Tibial nerve (tissue), 4 donors: ENCODE data around the gene CSNK1D. TPM values are rescaled to one million over a fixed set of nuclear protein-coding genes. Genes with fewer than 3 reads are reported as not detected.
"Not testable (repeated sequence)": the region's sequence is repeated elsewhere in the genome, so short reads cannot be mapped to it uniquely, and the experiment has no call there.

Experiments
- DNase-seq, 2 donors: peaks; one replicate each; pipeline ENCODE4 v3.0.0-alpha.2; 2019; ENCODE audit warnings: low spot score in 2 of 2
- H3K27ac ChIP-seq, 4 donors: fragments of 200-600 bp; sonication (generic) in 3 of 4; one replicate each; pipeline ENCODE4 v1.5.1; 2017 to 2019; ENCODE audit warnings: mild to moderate bottlenecking in 1 of 4
- H3K27me3 ChIP-seq, 2 donors: fragments of 200-600 bp; sonication (generic) in 1 of 2; one replicate each; pipeline versions ENCODE4 v1.5.1 to v1.6.0; 2017 to 2019
- H3K36me3 ChIP-seq, 3 donors: fragments of 200-600 bp; sonication (generic); one replicate each; pipeline ENCODE4 v1.5.1; 2018 to 2019
- H3K4me1 ChIP-seq, 4 donors: fragments of 200-600 bp; sonication (generic) in 3 of 4; one replicate each; pipeline ENCODE4 v1.5.1; 2017 to 2019
- H3K4me3 ChIP-seq, 4 donors: fragments of 200-600 bp; sonication (generic) in 3 of 4; one replicate each; pipeline ENCODE4 v1.5.1; 2017 to 2019; ENCODE audit warnings: mild to moderate bottlenecking in 1 of 4, moderate library complexity in 1 of 4
- H3K9me3 ChIP-seq, 4 donors: fragments of 200-600 bp; sonication (generic) in 3 of 4; one replicate each; pipeline ENCODE4 v1.5.1; 2017 to 2019
- EP300 ChIP-seq, 2 donors: sonication (generic); formaldehyde crosslinking; IDR thresholded peaks; one replicate each; pipeline ENCODE4 v1.6.1; 2017; ENCODE audit warnings: antibody characterized with exemption in 2 of 2, mild to moderate bottlenecking in 1 of 2
- POLR2A ChIP-seq, 2 donors: fragments of 450-650 bp; IDR thresholded peaks; one replicate each; pipeline ENCODE4 v1.6.1; 2017; ENCODE audit warnings: antibody characterized with exemption in 2 of 2, mild to moderate bottlenecking in 2 of 2, moderate library complexity in 2 of 2
- WGBS, 2 donors: methylation state at CpG; one replicate each; pipeline ENCODE4 v1.1.5; 2018; 5-methylcytosine and 5-hydroxymethylcytosine counted together
- total RNA-seq, 4 donors: library from RNA; depleted of rRNA; stranded (reverse); fragments of >200 nt; gene quantifications; one replicate each; pipeline ENCODE4 v1.1.0, GENCODE V29; 2016
- TF ChIP-seq, protein P1 (sequence below), 5 experiments: fragments of 200-600 bp in 3 of 5; fragments of 450-650 bp in 2 of 5; sonication (generic) in 3 of 5; IDR thresholded peaks; one replicate each; pipeline ENCODE4 v1.5.1; 2016 to 2019; ENCODE audit warnings: antibody characterized with exemption in 5 of 5, mild to moderate bottlenecking in 3 of 5, moderate library complexity in 2 of 5

The CSNK1D gene
- total RNA-seq, 4 donors from 2014 or later = 93.9 to 160 (median 124) TPM

DNA sequence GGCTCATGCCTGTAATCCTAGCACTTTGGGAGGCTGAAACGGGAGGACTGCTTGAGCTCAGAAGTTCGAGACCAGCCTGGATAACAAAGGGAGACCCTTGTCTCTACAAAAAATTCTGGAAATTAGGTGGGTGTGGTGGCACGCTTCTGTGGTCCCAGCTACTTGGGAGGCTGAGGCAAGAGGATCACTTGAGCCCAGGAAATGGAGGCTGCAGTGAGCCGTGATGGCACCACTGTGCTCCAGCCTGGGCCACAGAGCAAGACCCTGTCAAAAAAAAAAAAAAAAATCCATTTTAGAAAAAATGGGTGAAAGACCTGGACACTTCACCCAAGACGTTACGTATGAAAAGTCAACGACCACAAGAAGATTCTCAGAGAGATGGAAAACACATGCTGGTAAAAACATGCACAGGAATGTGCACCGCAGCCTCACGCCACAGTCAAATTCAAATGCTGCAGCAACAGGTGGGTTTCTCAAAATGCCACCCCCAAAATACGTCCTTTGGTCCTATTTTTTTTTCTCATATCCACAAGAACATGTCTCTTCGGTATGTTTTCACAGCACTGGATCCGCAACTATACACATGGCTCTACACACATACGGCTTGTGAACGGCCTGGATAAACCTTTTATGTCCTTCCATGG lies 17.1 kb downstream of the CSNK1D start:
- Histone ChIP-seq H3K4me3 (no peak overlapping the region), H3K27ac (no peak overlapping the region), H3K27me3 (no peaks in the 10 kb centered on the region), H3K9me3 (no peaks in the 10 kb centered on the region), H3K4me1 (peaks cover 0 to 12% (median 2%) of the 10 kb centered on the region in 4 donors), H3K36me3 (peaks cover 4 to 97% (median 29%) of the 10 kb centered on the region in 3 donors)
- TF ChIP-seq, protein P1, sequence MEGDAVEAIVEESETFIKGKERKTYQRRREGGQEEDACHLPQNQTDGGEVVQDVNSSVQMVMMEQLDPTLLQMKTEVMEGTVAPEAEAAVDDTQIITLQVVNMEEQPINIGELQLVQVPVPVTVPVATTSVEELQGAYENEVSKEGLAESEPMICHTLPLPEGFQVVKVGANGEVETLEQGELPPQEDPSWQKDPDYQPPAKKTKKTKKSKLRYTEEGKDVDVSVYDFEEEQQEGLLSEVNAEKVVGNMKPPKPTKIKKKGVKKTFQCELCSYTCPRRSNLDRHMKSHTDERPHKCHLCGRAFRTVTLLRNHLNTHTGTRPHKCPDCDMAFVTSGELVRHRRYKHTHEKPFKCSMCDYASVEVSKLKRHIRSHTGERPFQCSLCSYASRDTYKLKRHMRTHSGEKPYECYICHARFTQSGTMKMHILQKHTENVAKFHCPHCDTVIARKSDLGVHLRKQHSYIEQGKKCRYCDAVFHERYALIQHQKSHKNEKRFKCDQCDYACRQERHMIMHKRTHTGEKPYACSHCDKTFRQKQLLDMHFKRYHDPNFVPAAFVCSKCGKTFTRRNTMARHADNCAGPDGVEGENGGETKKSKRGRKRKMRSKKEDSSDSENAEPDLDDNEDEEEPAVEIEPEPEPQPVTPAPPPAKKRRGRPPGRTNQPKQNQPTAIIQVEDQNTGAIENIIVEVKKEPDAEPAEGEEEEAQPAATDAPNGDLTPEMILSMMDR (IDR thresholded peaks at IDR 0.05) = no peak
- TF ChIP-seq EP300 (IDR thresholded peaks at IDR 0.05) = no peak
- TF ChIP-seq POLR2A (IDR thresholded peaks at IDR 0.05) = no peak
- WGBS, 2 donors = 86 to 88% methylated on average over 14 of the region's 14 CpGs
- DNase-seq = no peak

DNA sequence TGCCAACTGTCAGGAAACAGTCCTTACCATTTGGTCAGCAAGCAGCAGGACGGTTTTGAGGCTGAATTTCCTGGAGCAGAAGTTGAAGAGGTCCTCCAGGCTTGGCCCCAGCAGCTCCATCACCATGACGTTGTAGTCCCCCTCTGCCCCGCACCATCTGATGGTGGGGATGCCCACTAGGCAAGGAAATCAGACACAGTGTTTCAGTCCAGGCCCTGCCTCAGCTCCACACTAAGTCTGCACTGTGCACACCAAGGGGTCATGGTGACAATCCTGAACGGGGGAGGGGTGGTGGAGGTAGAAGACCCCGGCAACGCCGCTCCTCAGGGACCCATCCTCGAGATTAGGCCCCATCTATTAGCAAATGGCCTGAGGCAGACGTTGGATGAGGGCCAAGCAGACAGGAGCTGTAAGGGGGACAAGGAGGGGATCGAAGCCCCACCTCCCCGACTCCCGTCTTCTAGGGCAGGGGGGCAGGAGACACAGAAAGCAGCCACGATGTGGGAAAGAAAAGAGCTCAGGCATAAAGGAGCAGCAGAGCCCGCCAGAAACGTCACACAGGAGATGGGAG lies 18.0 kb downstream of the CSNK1D start:
- TF ChIP-seq, protein P1 (IDR thresholded peaks at IDR 0.05) = no peak
- TF ChIP-seq POLR2A (IDR thresholded peaks at IDR 0.05) = no peak
- no peak for TF ChIP-seq EP300 (IDR thresholded peaks at IDR 0.05)
- Histone ChIP-seq H3K27ac (no peak overlapping the region), H3K4me3 (no peak overlapping the region), H3K27me3 (no peaks in the 10 kb centered on the region), H3K9me3 (no peaks in the 10 kb centered on the region), H3K4me1 (peaks cover 0 to 14% (median 2%) of the 10 kb centered on the region in 4 donors), H3K36me3 (peaks cover 4 to 97% (median 34%) of the 10 kb centered on the region in 3 donors)
- WGBS, 2 donors = 72 to 79% methylated on average over 15 of the region's 15 CpGs
- no peak for DNase-seq

DNA sequence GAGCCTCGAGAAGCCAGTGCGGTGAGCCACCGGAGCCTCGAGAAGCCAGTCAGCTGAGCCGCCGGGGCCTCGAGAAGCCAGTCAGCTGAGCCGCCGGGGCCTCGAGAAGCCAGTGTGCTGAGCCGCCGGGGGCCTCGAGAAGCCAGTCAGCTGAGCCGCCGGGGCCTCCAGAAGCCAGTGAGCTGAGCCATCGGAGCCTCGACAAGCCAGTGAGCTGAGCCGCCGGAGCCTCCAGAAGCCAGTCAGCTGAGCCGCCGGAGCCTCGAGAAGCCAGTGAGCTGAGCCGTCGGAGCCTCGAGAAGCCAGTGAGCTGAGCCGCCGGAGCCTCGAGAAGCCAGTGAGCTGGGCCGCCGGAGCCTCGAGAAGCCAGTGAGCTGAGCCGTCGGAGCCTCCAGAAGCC lies 18.8 kb downstream of the CSNK1D start:
- whole genome bisulfite sequencing, 2 donors = 92 to 97% methylated on average over 16 to 25 of the region's 33 CpGs

DNA sequence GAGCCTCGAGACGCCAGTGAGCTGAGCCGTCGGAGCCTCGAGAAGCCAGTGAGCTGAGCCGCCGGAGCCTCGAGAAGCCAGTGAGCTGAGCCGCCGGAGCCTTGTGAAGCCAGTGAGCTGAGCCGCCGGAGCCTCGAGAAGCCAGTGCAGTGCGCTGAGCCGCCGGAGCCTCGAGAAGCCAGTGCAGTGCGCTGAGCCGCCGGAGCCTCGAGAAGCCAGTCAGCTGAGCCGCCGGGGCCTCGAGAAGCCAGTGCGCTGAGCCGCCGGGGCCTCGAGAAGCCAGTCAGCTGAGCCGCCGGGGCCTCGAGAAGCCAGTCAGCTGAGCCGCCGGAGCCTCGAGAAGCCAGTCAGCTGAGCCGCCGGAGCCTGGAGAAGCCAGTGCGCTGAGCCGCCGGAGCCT lies 19.4 kb downstream of the CSNK1D start:
- not testable (repeated sequence) for H3K4me3 ChIP-seq, H3K27ac ChIP-seq, H3K27me3 ChIP-seq, H3K9me3 ChIP-seq, DNase-seq
- 99 to 100% methylated on average over 5 to 33 of the region's 39 CpGs for WGBS, 2 donors
- peaks cover 0 to 19% (median 2%) of the 10 kb centered on the region in 4 donors for H3K4me1 ChIP-seq
- H3K36me3 ChIP-seq = peaks cover 0 to 97% (median 45%) of the 10 kb centered on the region in 3 donors

More for the DNA sequence above, 18.8 kb downstream of the CSNK1D start:
- not testable (repeated sequence) for H3K27me3 ChIP-seq, H3K4me3 ChIP-seq, H3K9me3 ChIP-seq, H3K27ac ChIP-seq, DNase-seq
- Histone ChIP-seq H3K4me1 (peaks cover 0 to 19% (median 2%) of the 10 kb centered on the region in 4 donors), H3K36me3 (peaks cover 4 to 97% (median 38%) of the 10 kb centered on the region in 3 donors)

DNA sequence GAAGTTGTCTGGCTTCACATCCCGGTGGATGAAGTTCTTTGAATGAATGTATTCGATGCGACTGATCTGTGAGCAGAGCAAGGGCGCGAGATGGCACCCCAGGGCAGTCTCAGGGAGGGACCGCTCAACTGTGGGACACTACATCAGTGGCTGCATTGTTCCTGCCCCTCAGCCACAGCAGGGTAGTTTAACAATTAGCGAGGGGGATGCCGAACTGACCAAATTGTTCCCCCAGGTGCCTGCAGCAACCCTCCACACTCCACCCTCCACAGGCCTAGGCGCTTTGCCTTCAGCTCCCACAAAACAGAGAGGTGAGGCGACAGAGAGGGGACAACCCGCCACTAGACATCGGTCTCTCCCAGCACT lies 20.3 kb downstream of the CSNK1D start:
- Histone ChIP-seq H3K27me3 (no peaks in the 10 kb centered on the region), H3K27ac (no peak overlapping the region), H3K9me3 (no peaks in the 10 kb centered on the region), H3K4me3 (no peak overlapping the region), H3K4me1 (peaks cover 0 to 21% (median 2%) of the 10 kb centered on the region in 4 donors), H3K36me3 (peaks cover 0 to 97% (median 54%) of the 10 kb centered on the region in 3 donors)
- no peak for DNase-seq
- 88 to 93% methylated on average over 7 to 8 of the region's 12 CpGs for WGBS, 2 donors
- no peak for TF ChIP-seq POLR2A (IDR thresholded peaks at IDR 0.05)
- TF ChIP-seq, protein P1 (IDR thresholded peaks at IDR 0.05) = no peak
- TF ChIP-seq EP300 (IDR thresholded peaks at IDR 0.05) = no peak

DNA sequence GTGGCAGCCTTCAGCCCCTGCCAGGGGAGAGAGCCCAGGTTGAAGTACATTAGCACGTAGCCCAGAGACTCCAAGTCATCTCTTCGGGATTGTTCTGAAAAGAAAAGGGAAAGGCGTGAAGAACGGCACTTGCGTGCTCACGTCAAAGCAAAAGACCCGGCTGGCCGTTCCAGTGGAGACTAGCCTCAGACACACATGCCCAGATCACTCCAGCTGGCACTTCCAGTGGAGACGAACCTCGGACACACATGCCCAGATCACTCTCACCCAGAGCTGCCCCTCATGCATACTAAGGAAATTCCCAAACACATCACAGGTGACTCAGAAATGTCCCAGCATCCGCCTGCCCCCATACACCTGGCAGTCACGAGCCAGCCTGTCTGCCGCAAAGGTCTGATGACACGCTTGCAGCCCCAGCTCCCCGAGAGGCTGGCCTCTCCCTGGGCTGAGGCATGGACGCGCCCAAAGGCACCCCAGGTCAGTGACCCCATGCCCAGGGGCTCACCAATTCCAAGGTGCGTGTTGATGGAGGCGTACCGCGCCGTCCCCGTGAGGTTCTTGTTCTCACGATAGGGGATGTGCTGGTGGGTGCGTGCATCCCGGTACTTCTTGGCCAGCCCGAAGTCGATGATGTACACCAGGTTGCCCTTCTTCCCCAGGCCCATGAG lies 20.9 kb downstream of the CSNK1D start:
- H3K27me3 ChIP-seq = no peaks in the 10 kb centered on the region
- H3K36me3 ChIP-seq = peaks cover 0 to 99% (median 59%) of the 10 kb centered on the region in 3 donors
- peaks cover 0 to 23% (median 4%) of the 10 kb centered on the region in 4 donors for H3K4me1 ChIP-seq
- TF ChIP-seq, protein P1 (IDR thresholded peaks at IDR 0.05) = no peak
- TF ChIP-seq POLR2A (IDR thresholded peaks at IDR 0.05) = no peak
- TF ChIP-seq EP300 (IDR thresholded peaks at IDR 0.05) = no peak
- H3K9me3 ChIP-seq = no peaks in the 10 kb centered on the region
- 94 to 96% methylated on average over 24 to 26 of the region's 28 CpGs for WGBS, 2 donors
- no peak overlapping the region for H3K27ac ChIP-seq
- DNase-seq = no peak
- no peak overlapping the region for H3K4me3 ChIP-seq
